SK-N-SH treated with all-trans-retinoic acid at 6 μM for 48 hours (cell line): ENCODE data around the gene KDM5C.

Experiments
- ARNTL ChIP-seq: fragments of 450-650 bp; formaldehyde crosslinking; IDR thresholded peaks from 2 replicates; pipeline ENCODE4 v1.5.0; 2020; ENCODE audit warnings: low read depth, mild to moderate bottlenecking, moderate library complexity, borderline replicate concordance
- CSDC2 ChIP-seq: fragments of 250-450 bp; sonication (Bioruptor Pico); IDR thresholded peaks from 2 replicates; pipeline ENCODE4 v1.5.0; 2020; ENCODE audit warnings: mild to moderate bottlenecking, moderate library complexity
- ESRRG ChIP-seq: fragments of 250-450 bp; sonication (Bioruptor Pico); IDR thresholded peaks from 2 replicates; pipeline ENCODE4 v1.6.1; 2021; ENCODE audit warnings: mild to moderate bottlenecking
- ISL1 ChIP-seq: fragments of 250-450 bp; sonication (Bioruptor Pico); IDR thresholded peaks from 2 replicates; pipeline ENCODE4 v2.1.2; 2022; ENCODE audit warnings: mild to moderate bottlenecking, moderate library complexity
- PATZ1 ChIP-seq: fragments of 250-450 bp; sonication (Bioruptor Pico); IDR thresholded peaks from 2 replicates; pipeline ENCODE4 v1.8.0; 2020; ENCODE audit warnings: mild to moderate bottlenecking, moderate library complexity, borderline replicate concordance
- ZNF565 ChIP-seq: fragments of 450-650 bp; formaldehyde crosslinking; conservative IDR thresholded peaks from 2 replicates; pipeline ENCODE4 v1.5.0; 2020; ENCODE audit warnings: low read depth, mild to moderate bottlenecking, moderate library complexity
- ZNF8 ChIP-seq: fragments of 450-650 bp; formaldehyde crosslinking; IDR thresholded peaks from 2 replicates; pipeline ENCODE4 v1.5.0; 2020; ENCODE audit warnings: mild to moderate bottlenecking, moderate library complexity
- TF ChIP-seq, protein P1 (sequence below): fragments of 250-450 bp; sonication (Bioruptor Pico); IDR thresholded peaks from 2 replicates; pipeline ENCODE4 v1.5.1; 2021; ENCODE audit warnings: mild to moderate bottlenecking, moderate library complexity

DNA sequence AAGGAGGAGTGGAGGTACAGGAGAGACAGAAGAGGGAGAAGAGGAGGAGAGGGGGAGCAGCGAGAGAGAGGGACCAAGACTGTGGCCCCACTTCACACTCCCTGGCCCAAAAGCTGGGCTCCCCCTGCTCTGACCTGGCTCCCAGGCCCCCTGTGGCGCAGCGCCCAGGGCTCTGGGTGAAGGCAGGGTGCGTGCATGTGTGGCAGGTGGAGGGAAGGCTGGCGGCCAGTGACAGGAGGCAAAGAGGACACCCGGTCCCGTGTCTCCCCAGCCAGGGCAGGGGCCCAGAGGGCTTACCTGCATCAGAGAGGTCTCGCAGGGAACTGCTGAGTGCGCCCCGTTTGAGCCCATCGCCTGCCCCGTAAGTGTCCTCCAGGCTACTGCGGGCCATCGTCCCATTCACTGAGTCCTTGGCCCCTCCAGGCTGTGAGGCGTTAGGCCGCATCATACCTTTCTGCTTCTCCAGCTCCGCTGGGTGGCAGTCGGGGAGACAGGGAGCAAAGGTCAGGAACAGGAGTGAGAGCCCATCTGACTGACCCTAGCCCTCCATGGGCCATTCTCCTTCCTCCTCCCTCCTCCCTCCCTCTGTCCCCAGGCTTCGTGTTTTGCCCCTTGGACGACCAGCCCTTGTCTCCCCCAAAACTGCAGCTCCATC is 11.1 kb upstream of the KDM5C start:
- no peak for TF ChIP-seq ESRRG (CRISPR knock-in tag)
- no peak for TF ChIP-seq ZNF565 (CRISPR knock-in tag)
- TF ChIP-seq ARNTL (CRISPR knock-in tag) = no peak
- no peak for TF ChIP-seq ISL1 (CRISPR knock-in tag)
- no peak for TF ChIP-seq PATZ1 (CRISPR knock-in tag)
- TF ChIP-seq, protein P1, sequence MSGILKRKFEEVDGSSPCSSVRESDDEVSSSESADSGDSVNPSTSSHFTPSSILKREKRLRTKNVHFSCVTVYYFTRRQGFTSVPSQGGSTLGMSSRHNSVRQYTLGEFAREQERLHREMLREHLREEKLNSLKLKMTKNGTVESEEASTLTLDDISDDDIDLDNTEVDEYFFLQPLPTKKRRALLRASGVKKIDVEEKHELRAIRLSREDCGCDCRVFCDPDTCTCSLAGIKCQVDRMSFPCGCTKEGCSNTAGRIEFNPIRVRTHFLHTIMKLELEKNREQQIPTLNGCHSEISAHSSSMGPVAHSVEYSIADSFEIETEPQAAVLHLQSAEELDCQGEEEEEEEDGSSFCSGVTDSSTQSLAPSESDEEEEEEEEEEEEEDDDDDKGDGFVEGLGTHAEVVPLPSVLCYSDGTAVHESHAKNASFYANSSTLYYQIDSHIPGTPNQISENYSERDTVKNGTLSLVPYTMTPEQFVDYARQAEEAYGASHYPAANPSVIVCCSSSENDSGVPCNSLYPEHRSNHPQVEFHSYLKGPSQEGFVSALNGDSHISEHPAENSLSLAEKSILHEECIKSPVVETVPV = no peak
- no peak for TF ChIP-seq CSDC2
- TF ChIP-seq ZNF8 = no peak
